Measurements from ENCODE around the gene DIO3.

Gene DIO3

DNA sequence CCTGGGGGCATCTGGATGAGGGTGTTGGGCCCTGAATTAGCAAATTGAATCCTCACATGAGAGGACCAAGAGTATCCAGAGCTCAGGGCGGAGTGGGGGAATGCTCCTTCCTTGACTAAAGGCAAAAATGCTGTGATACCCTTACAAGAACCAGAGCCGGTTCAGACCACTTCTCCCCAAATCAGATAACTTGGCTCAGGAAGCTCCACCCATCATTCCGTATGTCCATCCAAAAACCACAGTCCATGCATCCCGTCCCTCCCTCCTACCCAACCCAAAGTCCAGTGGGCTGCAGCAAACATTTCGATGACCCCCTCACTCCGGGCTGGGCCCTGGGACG lies 22.4 kb downstream of the DIO3 start:
- no peak for DNase-seq (ENCODE audit: low read depth)

DNA sequence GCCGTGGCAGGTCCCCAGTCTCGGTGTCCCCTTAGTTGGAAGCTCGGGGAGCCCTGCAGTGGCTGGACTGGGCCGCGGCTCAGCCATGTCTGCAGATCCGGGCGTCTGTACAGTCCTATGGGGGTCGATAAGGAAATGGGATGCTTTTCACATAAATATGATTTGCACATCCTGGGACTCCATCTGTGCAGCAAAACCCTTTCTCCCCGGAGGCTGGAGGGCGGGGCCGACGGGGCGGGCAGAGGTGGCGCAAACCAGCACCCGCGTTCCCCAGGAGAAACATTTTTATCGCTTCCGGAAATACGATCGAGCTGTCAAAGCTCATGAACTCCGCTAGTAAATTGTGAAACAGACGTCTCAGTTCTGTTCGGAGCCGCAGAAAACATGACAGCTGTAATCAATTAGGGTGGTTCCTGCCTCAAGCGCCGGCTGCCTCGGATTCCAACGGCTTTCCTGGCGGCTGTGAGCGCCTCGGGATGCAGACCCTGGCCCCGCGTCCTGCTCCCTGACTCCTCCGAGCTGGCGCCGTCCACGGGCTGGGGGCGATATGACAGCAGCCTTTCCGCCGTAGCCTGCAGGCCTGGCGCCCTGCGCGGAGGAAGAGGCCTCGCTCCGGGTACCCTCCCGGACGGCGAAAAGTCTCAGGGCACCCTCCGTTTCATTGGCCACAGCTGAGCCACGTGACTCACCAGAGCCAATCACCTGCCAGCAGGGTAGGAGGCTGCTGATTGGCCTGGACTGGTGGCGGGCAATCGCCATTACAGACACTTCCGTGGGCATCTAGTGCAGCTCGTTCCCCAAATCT lies 23.0 kb downstream of the DIO3 start:
- peak; percentile 30 for DNase-seq (ENCODE audit: low read depth)

DNA sequence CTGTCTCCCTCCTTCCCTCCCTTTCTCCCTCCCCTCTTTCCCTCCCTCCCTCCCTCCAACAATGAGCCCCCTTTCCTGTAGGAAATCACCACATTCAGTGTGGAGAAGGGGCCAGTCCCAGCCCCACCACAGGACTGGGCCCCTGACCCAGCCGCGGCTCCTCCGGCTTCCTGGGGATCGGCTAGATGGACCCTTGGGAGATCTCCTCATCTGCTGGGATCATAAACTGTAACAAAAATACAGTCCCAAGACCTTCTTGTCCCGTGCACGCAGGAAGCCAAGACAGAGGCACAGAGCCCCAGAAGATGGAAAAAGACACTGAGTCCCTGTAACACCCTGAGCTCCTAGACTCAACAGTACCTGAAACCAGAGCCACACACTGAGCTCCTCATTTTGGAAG lies 23.9 kb downstream of the DIO3 start:
- no peak for DNase-seq (ENCODE audit: low read depth)

DNA sequence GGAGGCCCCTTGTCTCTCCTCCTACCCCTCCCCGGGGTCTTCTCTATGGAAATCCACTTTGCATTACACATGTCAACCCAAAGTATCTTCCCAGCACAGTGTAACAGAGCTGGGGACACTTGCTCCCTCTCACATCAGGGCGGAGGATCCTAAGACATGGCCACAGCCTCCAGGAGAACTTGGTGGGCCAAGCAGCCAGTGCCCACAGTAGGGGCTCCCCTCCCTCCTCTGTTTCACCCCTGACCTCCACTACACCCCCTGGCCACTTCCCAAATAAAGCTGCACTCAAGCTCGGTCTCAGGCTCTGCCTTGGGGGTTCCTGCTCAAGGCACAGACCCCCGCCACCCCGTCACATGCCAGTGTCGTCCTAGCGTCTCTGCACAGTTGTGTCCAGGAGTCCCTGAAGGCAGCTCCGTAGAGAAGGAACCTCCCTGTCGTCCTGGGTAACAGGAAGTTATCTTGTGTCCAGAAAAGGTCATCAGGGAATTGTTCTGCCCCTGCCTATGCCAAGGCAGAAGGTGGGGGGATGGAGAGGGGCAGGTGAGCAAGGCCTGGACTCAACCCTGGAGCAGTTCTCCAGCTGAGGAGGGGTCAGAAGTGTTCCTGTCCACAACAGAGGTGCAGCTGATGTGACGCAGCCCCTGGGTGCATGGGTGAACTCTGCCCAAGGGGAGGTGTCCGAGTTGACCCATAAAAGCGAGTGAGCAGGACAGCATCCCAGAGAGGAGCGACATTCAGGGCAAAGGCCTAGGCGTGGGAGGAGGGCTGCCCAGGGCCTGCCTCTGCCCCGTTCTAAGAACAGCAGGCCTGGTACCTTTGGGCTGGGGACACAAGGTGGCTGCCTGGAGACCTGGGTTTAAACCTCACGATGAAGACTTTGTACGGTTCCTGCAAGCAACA lies 25.5 kb downstream of the DIO3 start:
- no peak for DNase-seq (ENCODE audit: low read depth)

DNA sequence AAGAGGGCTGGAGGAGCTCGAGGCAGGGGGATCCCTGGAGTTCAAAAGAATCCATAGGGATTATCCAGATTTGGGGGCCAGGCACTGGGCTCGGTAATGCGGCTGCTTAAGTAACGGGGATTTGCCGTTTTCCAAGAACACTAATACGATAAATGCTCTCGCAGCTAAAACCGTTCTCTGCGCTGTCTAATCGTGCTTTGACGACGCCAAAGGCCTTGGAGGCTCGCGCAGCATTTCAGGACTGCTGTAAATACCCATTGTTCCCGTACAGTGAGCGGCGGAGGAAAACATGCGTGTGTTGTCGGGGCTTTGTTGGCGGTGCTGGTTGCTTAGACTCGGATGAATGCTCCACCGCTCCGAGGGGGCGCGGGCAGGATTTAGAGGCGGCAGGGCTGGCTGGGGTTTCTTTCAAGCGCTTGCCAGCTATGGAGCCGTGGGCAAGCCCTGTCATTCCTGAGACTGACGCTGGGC lies 26.2 kb downstream of the DIO3 start:
- no peak for DNase-seq (ENCODE audit: low read depth)

DNA sequence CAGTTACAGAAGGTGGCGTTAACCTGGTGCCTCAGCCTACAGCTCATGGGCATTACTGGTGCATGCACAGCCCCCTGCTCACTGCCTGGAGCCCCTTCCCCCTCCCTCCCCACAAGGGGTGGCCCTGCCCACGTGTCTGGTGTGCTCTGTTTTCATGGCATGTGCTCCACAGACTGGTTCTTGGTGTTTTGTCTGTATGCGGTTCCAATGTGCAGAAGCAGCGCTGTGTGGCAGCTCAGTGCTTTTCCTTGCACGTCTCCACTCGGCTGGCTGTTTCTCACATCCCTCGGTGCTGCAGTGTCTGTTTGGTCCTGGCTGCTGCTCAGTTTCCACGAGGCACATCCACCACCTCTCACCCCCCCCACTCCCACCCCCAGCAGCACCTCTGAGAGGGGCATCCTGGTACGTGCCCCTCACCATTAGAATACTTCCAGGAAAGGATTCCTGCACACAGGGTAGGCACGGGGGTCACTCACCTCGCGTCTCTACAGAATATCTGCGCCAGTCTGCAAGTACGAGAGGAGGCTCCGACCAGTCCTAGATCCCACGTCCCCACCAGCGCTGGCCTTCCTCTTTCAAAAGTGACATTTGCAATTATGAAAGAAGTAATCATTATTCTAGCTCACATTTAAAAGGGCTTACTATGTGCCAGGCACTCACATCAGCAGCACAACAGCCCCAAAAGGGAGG lies 27.1 kb downstream of the DIO3 start:
- DNase-seq (ENCODE audit: low read depth): no peak

DNA sequence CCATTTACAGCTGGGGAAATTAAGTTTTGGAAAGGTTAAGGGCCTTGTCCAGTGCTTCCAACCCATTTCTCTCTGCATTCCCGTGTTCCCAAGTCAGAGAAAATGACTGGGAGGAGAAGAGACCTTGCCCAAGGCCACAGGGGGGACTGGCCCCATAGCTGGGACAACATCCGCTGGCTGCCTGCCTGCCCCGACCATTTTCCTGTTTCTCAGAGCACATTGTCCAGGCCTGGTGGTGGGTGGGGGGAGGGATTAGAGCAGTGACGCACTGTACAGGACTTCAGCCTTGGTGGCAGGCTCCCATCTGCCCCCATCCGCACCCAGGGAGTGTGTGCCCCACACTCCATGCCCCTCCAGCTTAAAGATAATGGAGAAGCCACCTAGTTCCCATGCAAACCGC lies 27.7 kb downstream of the DIO3 start:
- DNase-seq (ENCODE audit: low read depth): peak; percentile 8

DNA sequence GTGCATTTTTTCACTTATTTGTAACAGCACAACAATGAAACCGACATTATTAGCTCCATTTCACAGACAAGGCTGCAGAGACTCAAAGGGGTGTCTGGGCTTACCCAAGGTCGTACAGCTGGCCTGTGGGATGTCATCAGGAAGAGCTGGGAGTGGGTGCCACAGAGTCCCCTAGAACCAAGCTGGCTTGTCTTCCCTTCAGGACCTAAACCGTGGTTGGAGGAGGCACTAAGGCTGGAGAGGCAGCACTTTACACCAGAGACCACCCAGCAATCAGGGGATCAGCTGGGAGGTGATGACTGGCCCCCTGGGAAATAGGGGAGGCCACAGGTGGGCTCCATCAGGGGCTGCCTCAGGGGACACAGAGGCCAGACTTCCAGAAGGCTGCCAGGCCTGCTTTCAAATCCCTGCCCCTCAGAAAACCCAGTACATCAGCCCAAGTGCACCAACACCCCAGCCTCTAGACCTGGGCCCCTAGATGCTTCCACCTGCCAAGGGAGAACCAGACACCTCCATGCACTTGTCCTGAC lies 28.3 kb downstream of the DIO3 start:
- DNase-seq (ENCODE audit: low read depth): no peak

DNA sequence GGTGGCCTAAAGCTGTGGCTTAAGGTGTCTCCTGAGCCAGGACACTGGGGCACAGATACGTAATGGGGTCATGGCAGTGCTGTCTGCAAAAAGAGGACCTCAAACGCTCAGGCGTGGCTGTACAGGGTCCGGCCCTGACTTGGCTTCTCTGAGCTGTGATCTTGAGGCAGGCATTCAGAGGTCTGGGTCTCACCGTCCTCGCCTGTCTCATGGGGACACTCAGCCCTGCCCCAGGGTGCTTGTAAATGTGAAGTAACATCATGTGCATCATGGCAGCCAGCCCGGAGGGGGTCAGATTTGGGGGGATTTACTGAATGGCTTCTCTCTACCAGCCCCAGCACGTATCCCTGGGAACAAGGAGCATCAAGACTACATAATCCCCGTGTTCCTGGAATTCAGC lies 28.8 kb downstream of the DIO3 start:
- DNase-seq (ENCODE audit: low read depth): no peak

DNA sequence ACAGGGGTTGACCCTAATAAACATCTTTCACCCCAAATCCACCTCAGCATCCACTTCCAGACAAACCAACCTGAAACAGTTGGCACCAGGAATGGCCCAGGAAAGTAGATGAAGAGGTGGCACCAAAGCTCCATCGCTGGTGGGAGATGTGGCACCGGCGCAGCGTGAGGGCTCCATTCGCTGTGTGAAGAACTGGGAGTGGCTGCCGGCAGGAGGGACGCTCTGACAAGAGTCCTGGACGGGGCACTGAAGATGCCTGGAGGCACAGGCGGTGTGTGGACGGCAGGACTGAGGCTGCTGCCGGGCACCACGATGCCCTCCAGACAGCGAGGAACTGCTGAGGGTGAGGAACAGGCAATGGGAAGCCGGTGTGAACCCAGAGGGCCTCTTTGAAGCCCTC lies 29.3 kb downstream of the DIO3 start:
- DNase-seq (ENCODE audit: low read depth): no peak

DNA sequence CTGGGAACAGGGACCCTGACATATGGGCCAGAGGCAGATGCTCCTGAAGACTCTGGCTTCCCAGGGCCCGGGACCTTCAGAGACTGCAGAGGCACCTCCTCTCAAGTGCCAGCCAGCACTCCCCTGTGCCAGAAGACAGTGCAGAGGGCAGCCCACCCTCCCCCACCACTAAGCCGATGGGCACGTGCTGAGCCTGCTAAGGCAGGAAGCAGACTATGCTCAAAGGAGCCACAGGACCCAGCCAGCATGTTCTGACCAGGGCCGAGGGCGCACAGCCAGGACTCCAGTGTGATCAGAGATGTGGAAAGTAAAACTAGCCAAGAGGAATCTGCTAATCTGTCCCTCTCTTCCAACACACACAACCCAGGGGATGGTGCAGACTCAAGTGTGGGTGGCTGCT lies 29.8 kb downstream of the DIO3 start:
- DNase-seq (ENCODE audit: low read depth): no peak

DNA sequence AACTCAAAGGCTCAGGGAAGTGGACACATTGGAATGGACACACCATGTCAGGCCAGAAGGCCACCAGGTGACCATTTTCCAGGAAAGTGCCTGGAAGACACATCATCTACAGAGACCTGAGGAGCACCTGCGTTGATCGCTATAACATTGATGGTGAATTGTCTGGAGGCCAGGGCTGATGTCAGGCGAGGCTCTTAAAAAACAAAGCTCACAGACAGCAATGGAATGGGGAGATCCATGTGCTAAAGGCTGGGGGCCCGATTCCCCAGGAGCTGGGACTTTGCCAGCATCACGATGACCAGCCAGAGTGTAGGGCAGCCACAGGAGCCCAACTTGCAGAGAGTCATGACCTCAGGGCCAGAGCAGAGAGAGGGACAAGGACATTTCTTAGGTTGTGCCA lies 30.3 kb downstream of the DIO3 start:
- no peak for DNase-seq (ENCODE audit: low read depth)

DNA sequence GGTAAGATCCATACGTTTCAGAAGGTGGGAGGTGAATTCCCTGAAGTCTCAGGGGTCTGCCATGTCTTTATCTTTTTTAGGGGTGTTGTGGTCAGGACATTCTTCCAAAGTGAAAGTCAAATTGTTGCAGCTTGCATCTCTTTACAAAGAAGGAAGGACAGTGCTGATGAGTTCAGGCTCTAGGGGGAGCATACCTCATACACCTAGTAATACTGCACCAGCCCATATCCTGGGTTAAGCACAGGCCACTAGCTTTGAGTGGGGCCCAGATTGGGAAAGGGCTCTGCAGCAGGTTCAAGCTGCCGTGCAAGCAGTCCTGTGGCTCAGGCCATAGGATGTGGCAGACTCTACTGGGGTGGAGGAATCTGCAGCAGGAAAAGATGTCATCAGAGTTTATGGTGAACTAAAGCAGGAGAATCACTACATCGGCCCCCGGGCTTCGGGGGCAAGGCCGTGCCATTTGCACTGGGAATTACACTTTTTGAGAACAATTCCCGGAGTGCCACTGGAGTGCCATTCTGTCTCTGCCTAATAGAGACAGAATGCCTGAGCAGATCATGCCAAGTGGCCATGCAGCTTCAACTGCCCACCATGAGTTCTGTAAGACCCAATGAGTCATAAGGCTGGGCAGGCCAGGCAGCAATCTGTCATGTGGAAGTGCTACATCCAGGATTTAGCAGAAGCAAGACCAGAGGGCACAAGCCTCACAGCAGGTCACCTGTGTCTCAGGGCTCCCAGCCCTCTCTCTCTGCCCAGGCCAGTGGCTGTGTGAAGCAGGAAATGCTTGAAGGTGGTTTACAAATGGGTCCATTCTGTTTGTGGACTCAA lies 32.3 kb downstream of the DIO3 start:
- no peak for DNase-seq (ENCODE audit: low read depth)

DNA sequence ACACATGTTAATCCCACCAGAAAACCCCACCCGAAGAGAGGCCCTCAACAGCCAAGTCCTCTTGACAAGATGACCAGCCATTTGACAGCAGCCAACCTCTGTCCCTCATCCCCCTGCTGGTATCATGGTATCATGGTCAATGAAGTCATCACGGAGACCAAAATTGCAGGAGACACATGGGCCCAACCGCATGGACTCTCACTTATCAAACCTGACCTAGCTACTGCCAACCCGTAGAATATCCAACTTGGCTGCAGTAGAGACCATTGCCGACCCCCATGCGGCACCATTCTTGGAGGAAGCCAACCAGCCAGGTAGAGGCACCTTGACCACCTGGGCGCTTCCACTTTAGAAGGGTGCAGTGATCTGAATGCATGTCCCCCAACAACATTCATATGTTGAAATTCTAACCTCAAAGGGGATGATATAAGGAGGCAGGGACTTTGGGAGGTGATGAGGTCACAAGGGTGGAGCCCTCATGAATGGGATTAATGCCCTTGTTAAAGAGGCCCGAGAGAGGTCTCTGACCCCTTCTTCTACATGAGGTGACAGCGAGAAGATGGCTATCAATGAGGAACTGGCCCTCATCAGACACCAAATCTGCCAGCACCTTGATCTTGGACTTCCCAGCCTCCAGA lies 33.3 kb downstream of the DIO3 start:
- DNase-seq (ENCODE audit: low read depth): no peak

DNA sequence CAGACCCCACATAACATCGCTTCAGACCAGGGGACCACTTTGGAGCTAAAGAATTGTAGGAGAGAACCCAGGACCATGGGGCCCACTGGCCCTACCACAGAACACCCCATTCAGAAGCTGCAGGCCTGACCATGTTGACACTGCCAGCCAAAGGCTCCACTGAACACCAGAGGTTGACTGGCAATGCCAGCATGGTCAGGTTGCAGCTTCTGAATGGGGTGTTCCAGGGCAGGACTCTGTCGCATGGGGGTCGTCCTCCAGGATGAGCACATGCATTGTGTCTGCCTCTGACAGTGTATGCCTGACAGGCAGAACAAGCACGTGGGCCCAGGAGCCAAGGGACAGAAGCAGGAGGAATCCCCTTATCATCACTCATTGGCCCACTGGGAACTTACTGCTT lies 34.1 kb downstream of the DIO3 start:
- DNase-seq (ENCODE audit: low read depth): no peak

DNA sequence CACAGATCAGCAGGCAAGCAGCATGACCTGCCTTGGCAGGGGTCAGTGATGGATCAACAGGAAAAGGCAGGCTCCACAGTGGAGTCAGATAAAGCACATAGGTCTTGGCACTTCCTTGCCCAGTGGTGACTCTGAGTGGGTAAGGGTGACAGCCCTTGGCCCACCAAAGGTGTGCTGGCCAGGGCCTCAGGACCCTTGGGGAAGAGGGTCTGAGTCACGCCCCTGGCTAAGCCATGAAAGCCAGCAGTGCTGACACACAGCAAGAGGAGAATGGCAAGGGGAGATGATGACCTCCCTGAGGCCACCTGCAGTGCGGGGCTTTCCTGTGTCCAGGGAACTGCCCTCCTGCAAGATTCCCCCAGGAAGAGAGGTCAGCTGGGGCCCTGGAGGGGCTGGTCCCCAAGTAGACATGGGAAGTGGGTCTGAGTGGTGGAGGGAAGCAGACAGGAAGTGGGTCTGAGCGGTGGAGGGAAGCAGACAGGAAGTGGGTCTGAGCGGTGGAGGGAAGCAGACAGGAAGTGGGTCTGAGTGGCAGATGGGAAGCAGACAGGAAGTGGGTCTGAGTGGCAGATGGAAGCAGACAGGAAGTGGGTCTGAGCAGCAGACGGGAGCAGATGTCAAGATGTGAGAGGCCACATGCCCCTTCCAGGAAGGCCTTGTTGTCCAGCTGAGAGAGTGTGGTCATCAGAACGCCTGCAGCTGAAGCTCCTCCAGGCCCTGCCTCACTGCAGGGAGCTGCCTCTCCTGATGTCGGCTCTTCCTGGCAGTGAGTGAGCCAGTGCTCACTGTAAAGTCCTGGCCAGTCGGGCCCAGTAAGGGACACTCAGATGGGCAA lies 34.8 kb downstream of the DIO3 start:
- DNase-seq (ENCODE audit: low read depth): no peak

DNA sequence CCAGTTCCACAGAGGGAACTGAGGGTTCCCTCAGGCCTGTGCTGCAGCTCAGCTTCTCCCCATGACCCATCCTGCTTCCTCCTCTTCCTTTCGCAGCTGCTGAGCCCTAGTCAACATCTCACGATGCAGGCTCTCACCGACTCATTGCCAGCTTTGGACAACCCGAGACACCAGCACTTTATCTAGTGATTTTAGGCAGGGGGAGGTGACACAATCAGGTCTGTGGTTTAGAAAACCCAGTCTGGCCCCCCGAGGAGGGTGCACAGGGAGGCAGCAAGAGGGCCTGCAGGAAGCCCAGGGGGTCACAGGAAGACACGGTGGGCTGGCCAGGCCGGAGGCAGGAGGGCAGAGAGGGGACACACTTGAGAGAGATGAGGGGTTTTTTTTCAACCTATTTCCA lies 35.4 kb downstream of the DIO3 start:
- no peak for DNase-seq (ENCODE audit: low read depth)

DNA sequence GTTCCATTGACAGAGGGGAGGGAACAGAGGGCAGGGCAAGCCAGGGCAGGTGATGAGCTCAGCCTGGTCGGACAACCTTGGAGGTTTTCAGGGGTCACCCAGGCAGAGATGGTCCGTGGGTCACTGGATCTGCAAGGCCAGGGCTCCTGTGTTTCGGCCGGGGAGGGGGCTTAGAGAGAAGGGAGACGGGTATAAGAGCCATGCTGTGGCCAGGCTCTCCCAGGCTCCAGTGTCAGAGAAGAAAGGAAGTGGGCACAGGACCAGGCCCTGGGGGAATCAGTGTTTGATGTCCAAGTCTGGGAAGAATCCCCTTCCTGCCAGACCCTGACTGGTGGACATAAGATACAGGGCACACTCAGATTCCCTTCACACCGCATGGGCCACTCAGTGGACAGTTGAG lies 36.9 kb downstream of the DIO3 start:
- no peak for DNase-seq (ENCODE audit: low read depth)

DNA sequence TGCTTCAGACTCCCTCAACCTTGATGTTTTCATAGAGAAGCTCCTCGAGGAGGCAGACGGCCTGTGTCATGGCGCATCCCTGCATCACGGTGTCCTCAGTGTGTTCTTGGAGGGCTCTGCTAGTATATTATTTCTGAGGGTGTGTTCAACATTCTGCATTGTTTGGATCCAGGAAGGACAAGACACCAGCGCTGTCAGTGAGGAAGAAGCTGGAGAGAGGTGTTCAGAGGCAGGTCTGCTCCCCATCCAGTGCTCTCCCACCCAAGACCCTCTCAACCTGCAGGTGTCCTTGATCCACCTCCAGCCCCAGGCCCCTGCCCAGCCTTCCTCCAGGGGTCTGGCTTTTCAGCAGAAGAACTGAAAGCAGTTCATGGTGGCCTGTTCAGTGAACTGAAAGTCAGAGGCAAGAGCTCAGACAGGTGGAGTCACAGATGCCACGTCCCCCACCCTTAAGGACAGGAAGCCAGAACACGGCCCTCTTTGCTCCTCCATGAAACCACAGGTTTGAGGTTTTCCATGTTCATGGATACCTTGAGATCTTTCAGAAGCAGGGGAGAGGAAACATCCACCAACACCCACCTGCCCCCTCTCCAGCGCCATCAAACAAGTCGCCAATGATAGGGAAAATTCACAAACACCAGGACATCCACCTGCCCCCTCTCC lies 37.4 kb downstream of the DIO3 start:
- DNase-seq (ENCODE audit: low read depth): no peak

Data from ELR (cell line).